Keratinocyte (primary cell): Measurements from ENCODE around the gene LCN10.

ENCODE experiments used
- EZH2 ChIP-seq: IDR thresholded peaks from one replicate; pipeline ENCODE4 v1.6.1; 2012; ENCODE audit warnings: inconsistent platforms, mild to moderate bottlenecking, low read length, moderate library complexity
- TF ChIP-seq, protein P1 (sequence below), 3 experiments: IDR thresholded peaks in 1 of 3; conservative IDR thresholded peaks in 1 of 3; optimal IDR thresholded peaks in 1 of 3; 2 replicates in 2 of 3; 3 replicates in 1 of 3; pipeline versions ENCODE3 to v1.5.1; 2011; ENCODE audit warnings: low read length in 3 of 3, mild to moderate bottlenecking in 3 of 3, moderate library complexity in 2 of 3, control low read depth in 1 of 3, inconsistent platforms in 1 of 3; ENCODE audit not compliant: insufficient read depth in 2 of 3; ENCODE audit errors: extremely low read depth in 1 of 3

DNA sequence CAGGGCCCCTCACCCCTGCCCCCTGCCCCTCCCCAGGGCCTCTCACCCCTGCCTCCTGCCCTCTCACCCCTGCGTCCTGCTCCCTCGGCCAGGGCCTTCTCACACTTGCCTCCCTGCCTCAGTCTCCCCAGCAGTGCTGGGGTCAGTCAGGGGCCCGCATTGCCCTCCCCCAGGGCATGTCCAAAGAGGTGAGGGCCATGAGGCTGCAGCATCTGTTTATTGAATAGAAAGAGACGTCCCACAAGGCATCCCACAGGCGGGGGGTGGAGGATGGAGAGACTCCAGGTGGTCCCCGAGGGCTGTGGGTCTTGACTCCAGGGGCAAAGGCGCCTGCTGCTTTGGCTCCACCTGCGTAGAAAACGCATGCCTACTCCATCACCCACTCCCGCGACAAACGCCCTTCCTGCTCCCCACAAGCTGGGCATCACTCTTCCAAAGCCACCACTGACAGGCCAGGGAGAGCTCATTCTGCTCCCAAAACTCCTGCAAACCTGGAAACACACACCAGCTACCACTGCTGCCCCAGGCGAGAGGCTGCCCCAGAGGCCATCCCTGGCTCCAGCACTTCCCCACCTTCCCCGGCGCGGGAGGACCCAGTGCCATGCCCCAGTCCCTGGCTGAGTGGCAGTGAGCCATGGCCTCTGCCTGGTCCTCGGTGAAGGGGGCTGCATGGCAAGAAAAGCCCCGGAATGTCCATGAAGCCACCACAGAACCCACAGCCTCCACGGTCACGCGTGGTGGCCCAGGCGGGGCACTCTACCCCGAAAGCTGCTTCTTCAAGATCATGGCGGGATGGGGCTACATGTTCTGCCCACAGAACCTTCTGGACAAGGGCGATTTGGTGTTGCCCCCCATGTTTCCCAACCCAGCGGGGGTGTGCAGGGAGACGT is 16.9 kb upstream of the LCN10 start:
- TF ChIP-seq EZH2: no peak
- TF ChIP-seq, protein P1, sequence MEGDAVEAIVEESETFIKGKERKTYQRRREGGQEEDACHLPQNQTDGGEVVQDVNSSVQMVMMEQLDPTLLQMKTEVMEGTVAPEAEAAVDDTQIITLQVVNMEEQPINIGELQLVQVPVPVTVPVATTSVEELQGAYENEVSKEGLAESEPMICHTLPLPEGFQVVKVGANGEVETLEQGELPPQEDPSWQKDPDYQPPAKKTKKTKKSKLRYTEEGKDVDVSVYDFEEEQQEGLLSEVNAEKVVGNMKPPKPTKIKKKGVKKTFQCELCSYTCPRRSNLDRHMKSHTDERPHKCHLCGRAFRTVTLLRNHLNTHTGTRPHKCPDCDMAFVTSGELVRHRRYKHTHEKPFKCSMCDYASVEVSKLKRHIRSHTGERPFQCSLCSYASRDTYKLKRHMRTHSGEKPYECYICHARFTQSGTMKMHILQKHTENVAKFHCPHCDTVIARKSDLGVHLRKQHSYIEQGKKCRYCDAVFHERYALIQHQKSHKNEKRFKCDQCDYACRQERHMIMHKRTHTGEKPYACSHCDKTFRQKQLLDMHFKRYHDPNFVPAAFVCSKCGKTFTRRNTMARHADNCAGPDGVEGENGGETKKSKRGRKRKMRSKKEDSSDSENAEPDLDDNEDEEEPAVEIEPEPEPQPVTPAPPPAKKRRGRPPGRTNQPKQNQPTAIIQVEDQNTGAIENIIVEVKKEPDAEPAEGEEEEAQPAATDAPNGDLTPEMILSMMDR (optimal IDR thresholded peaks at IDR 0.05 in 1 of 3, IDR thresholded peaks at IDR 0.05 in 1 of 3, conservative IDR thresholded peaks at IDR 0.05 in 1 of 3; ENCODE audit: extremely low read depth in 1 of 3, insufficient read depth in 2 of 3, low read length in 3 of 3): no peak
